ENCODE measurements around the gene GNRH2. TPM values are rescaled to one million over a fixed set of nuclear protein-coding genes. Genes with fewer than 3 reads are reported as not detected.

GNRH2 gene
- total and polyA plus RNA-seq, 2 experiments from 2014 or later, result not detected

- no peak overlapping the region for H3K4me2 ChIP-seq (ENCODE audit: unreplicated experiment)
- TF ChIP-seq EZH2 (IDR thresholded peaks at IDR 0.05; ENCODE audit: insufficient read depth, poor library complexity, severe bottlenecking) (no peak), EZH2phosphoT487 (IDR thresholded peaks at IDR 0.05; ENCODE audit: insufficient read depth, low read depth) (no peak)
- H3K9me3 ChIP-seq (ENCODE audit: low read depth), result no peaks in the 10 kb centered on the region
- no peak overlapping the region for H2AFZ ChIP-seq
- H3K9me2 ChIP-seq (ENCODE audit: insufficient read depth), result no peaks in the 10 kb centered on the region
- H3F3A ChIP-seq (ENCODE audit: insufficient read depth), result 0 out of 2 replicates have a peak, but pooled peaks cover 6% of the 10 kb centered on the region
- peaks cover 7% of the 10 kb centered on the region; the same call in 1 of the 2 replicates for H3K36me3 ChIP-seq (ENCODE audit: low read depth)
- no peaks in the 10 kb centered on the region for H3K79me2 ChIP-seq (ENCODE audit: insufficient read depth)
- 86 to 91% methylated on average over 5 of the region's 5 CpGs for WGBS, 2 experiments (ENCODE audit: low coverage in 1 of 2, low lambda C conversion rate in 2 of 2, missing lambda C conversion rate in 2 of 2)
- no peak overlapping the region for H3K27ac ChIP-seq
- H3K27me3 ChIP-seq (replicated peaks; ENCODE audit: insufficient read depth), result no peaks in the 10 kb centered on the region
- DNase-seq, result no peak
- H3K4me1 ChIP-seq (ENCODE audit: insufficient read depth), result peaks cover 7% of the 10 kb centered on the region; the same call in 1 of the 2 replicates
- no peak overlapping the region for H3K9ac ChIP-seq
- in situ Hi-C loops (cut with MboI), result no loop called here
- H3K4me3 ChIP-seq, result no peak overlapping the region
- H4K20me1 ChIP-seq (ENCODE audit: insufficient read depth), result no peaks in the 10 kb centered on the region
Observed at GRCh38 chr20:3038454-3038853, 5.0 kb upstream of the GNRH2 start.

- 0 out of 2 replicates have a peak, but pooled peaks cover 6% of the 10 kb centered on the region for H3F3A ChIP-seq (ENCODE audit: insufficient read depth)
- no peak overlapping the region for H2AFZ ChIP-seq
- no peak overlapping the region for H3K9ac ChIP-seq
- no peak overlapping the region for H3K27ac ChIP-seq
- peaks cover 7% of the 10 kb centered on the region; the same call in 1 of the 2 replicates for H3K4me1 ChIP-seq (ENCODE audit: insufficient read depth)
- H3K9me2 ChIP-seq (ENCODE audit: insufficient read depth), result no peaks in the 10 kb centered on the region
- H3K79me2 ChIP-seq (ENCODE audit: insufficient read depth), result no peaks in the 10 kb centered on the region
- no peak overlapping the region for H3K4me3 ChIP-seq
- DNase-seq, result no peak
- H3K4me2 ChIP-seq (ENCODE audit: unreplicated experiment), result no peak overlapping the region
- H3K27me3 ChIP-seq (replicated peaks; ENCODE audit: insufficient read depth), result no peaks in the 10 kb centered on the region
- WGBS, 2 experiments (ENCODE audit: low coverage in 1 of 2, low lambda C conversion rate in 2 of 2, missing lambda C conversion rate in 2 of 2), result 97 to 98% methylated on average over 4 of the region's 4 CpGs
- in situ Hi-C loops (cut with MboI), result no loop called here
- no peak for TF ChIP-seq EZH2phosphoT487 (IDR thresholded peaks at IDR 0.05; ENCODE audit: insufficient read depth, low read depth)
- TF ChIP-seq EZH2 (IDR thresholded peaks at IDR 0.05; ENCODE audit: insufficient read depth, poor library complexity, severe bottlenecking), result no peak
- no peaks in the 10 kb centered on the region for H4K20me1 ChIP-seq (ENCODE audit: insufficient read depth)
- H3K9me3 ChIP-seq (ENCODE audit: low read depth), result no peaks in the 10 kb centered on the region
- peaks cover 7% of the 10 kb centered on the region; the same call in 1 of the 2 replicates for H3K36me3 ChIP-seq (ENCODE audit: low read depth)
Observed at GRCh38 chr20:3039426-3039825, 4.0 kb upstream of the GNRH2 start.

- no peak overlapping the region for H3K9ac ChIP-seq
- in situ Hi-C loops (cut with MboI), result no loop called here
Observed at GRCh38 chr20:3040086-3040485, 3.3 kb upstream of the GNRH2 start.

GRCh38 chr20:3041854-3042409, 1.5 kb upstream of the GNRH2 start:
- 0 out of 2 replicates have a peak, but pooled peaks cover 6% of the 10 kb centered on the region for H3F3A ChIP-seq (ENCODE audit: insufficient read depth)
- in situ Hi-C loops (cut with MboI), result no loop called here
- H3K27ac ChIP-seq, result no peak overlapping the region
- DNase-seq, result no peak
- H2AFZ ChIP-seq, result no peak overlapping the region
- H3K36me3 ChIP-seq (ENCODE audit: low read depth), result peaks cover 7% of the 10 kb centered on the region; the same call in 1 of the 2 replicates
- no peaks in the 10 kb centered on the region for H3K27me3 ChIP-seq (replicated peaks; ENCODE audit: insufficient read depth)
- H3K79me2 ChIP-seq (ENCODE audit: insufficient read depth), result peaks cover 6% of the 10 kb centered on the region
- no peak overlapping the region for H3K4me2 ChIP-seq (ENCODE audit: unreplicated experiment)
- no peaks in the 10 kb centered on the region for H3K9me2 ChIP-seq (ENCODE audit: insufficient read depth)
- TF ChIP-seq EZH2phosphoT487 (IDR thresholded peaks at IDR 0.05; ENCODE audit: insufficient read depth, low read depth), result no peak
- TF ChIP-seq EZH2 (IDR thresholded peaks at IDR 0.05; ENCODE audit: insufficient read depth, poor library complexity, severe bottlenecking), result no peak
- 47 to 48% methylated on average over 10 of the region's 10 CpGs for WGBS, 2 experiments (ENCODE audit: low coverage in 1 of 2, low lambda C conversion rate in 2 of 2, missing lambda C conversion rate in 2 of 2)
- H3K9me3 ChIP-seq (ENCODE audit: low read depth), result no peaks in the 10 kb centered on the region
- H4K20me1 ChIP-seq (ENCODE audit: insufficient read depth), result no peaks in the 10 kb centered on the region
- H3K9ac ChIP-seq, result no peak overlapping the region
- no peak overlapping the region for H3K4me3 ChIP-seq
- peaks cover 7% of the 10 kb centered on the region; the same call in 1 of the 2 replicates for H3K4me1 ChIP-seq (ENCODE audit: insufficient read depth)

More at GRCh38 chr20:3040086-3040485, 3.3 kb upstream of the GNRH2 start:
- TF ChIP-seq EZH2phosphoT487 (IDR thresholded peaks at IDR 0.05; ENCODE audit: insufficient read depth, low read depth) (no peak), EZH2 (IDR thresholded peaks at IDR 0.05; ENCODE audit: insufficient read depth, poor library complexity, severe bottlenecking) (no peak)
- Histone ChIP-seq H3K79me2 (ENCODE audit: insufficient read depth) (no peaks in the 10 kb centered on the region), H4K20me1 (ENCODE audit: insufficient read depth) (no peaks in the 10 kb centered on the region), H3F3A (ENCODE audit: insufficient read depth) (0 out of 2 replicates have a peak, but pooled peaks cover 6% of the 10 kb centered on the region), H3K36me3 (ENCODE audit: low read depth) (peaks cover 7% of the 10 kb centered on the region; the same call in 1 of the 2 replicates), H3K4me2 (ENCODE audit: unreplicated experiment) (no peak overlapping the region), H3K27ac (no peak overlapping the region), H3K9me3 (ENCODE audit: low read depth) (no peaks in the 10 kb centered on the region), H3K4me1 (ENCODE audit: insufficient read depth) (peaks cover 7% of the 10 kb centered on the region; the same call in 1 of the 2 replicates), H3K4me3 (no peak overlapping the region), H2AFZ (no peak overlapping the region), H3K27me3 (replicated peaks; ENCODE audit: insufficient read depth) (no peaks in the 10 kb centered on the region), H3K9me2 (ENCODE audit: insufficient read depth) (no peaks in the 10 kb centered on the region)
- WGBS, 2 experiments (ENCODE audit: low coverage in 1 of 2, low lambda C conversion rate in 2 of 2, missing lambda C conversion rate in 2 of 2), result 84 to 89% methylated on average over 8 of the region's 8 CpGs
- DNase-seq, result no peak
